ENCODE data around the gene KLF13.

KLF13 gene

GRCh38 chr15:31376511-31376910, 49.9 kb downstream of the KLF13 start:
- no peaks in the 10 kb centered on the region for H3K27me3 Mint-ChIP-seq
- DNase-seq (no peak), ATAC-seq (replicated peaks) (no peak)
- H3K4me3 Mint-ChIP-seq, result no peak overlapping the region
- H3K36me3 Mint-ChIP-seq (ENCODE audit: insufficient read depth), result peaks cover 100% of the 10 kb centered on the region
- H3K4me1 Mint-ChIP-seq (ENCODE audit: low read depth in 2 of 2), result peaks cover 40 to 45% of the 10 kb centered on the region in 2 donors
- peak overlapping the region in 1 of 2 donors; percentile 99 for H3K27ac Mint-ChIP-seq
- no peaks in the 10 kb centered on the region for H3K9me3 Mint-ChIP-seq

GRCh38 chr15:31377030-31377429, 50.4 kb downstream of the KLF13 start:
- peaks cover 100% of the 10 kb centered on the region for H3K36me3 Mint-ChIP-seq (ENCODE audit: insufficient read depth)
- peak overlapping the region; percentile 87 to 99 for H3K27ac Mint-ChIP-seq
- DNase-seq, result no peak
- H3K9me3 Mint-ChIP-seq, result no peaks in the 10 kb centered on the region
- H3K4me3 Mint-ChIP-seq, result no peak overlapping the region
- no peak for ATAC-seq (replicated peaks)
- peaks cover 42 to 50% of the 10 kb centered on the region in 2 donors for H3K4me1 Mint-ChIP-seq (ENCODE audit: low read depth in 2 of 2)
- H3K27me3 Mint-ChIP-seq, result no peaks in the 10 kb centered on the region

- peaks cover 42 to 52% of the 10 kb centered on the region in 2 donors for H3K4me1 Mint-ChIP-seq (ENCODE audit: low read depth in 2 of 2)
- H3K9me3 Mint-ChIP-seq, result no peaks in the 10 kb centered on the region
- H3K4me3 Mint-ChIP-seq, result peak overlapping the region; percentile 62 to 68
- no peaks in the 10 kb centered on the region for H3K27me3 Mint-ChIP-seq
- H3K27ac Mint-ChIP-seq, result peak overlapping the region; percentile 87 to 99
- no peak for DNase-seq
- peaks cover 98% of the 10 kb centered on the region for H3K36me3 Mint-ChIP-seq (ENCODE audit: insufficient read depth)
- ATAC-seq (replicated peaks), result peak; percentile 29
These were observed 51.8 kb downstream of the KLF13 start for GRCh38 chr15:31378363-31378903.

GRCh38 chr15:31379042-31379441, 52.4 kb downstream of the KLF13 start:
- Mint-ChIP-seq H3K9me3 (no peaks in the 10 kb centered on the region), H3K27me3 (no peaks in the 10 kb centered on the region), H3K4me1 (ENCODE audit: low read depth in 2 of 2) (peaks cover 42 to 48% of the 10 kb centered on the region in 2 donors), H3K27ac (peak overlapping the region; percentile 87 to 99), H3K36me3 (ENCODE audit: insufficient read depth) (peaks cover 94% of the 10 kb centered on the region), H3K4me3 (peak overlapping the region; percentile 62 to 68)
- DNase-seq, result no peak
- ATAC-seq (replicated peaks), result peak; percentile 48

- Mint-ChIP-seq H3K36me3 (ENCODE audit: insufficient read depth) (peaks cover 89% of the 10 kb centered on the region), H3K4me1 (ENCODE audit: low read depth in 2 of 2) (peaks cover 43 to 44% of the 10 kb centered on the region in 2 donors), H3K27ac (peak overlapping the region; percentile 87 to 99)
These were observed 52.9 kb downstream of the KLF13 start for GRCh38 chr15:31379577-31379976.

GRCh38 chr15:31381801-31382712, 55.4 kb downstream of the KLF13 start:
- H3K27me3 Mint-ChIP-seq, result no peaks in the 10 kb centered on the region
- DNase-seq, result no peak
- peaks cover 56 to 57% of the 10 kb centered on the region in 2 donors for H3K4me1 Mint-ChIP-seq (ENCODE audit: low read depth in 2 of 2)
- peak overlapping the region; percentile 53 to 60 for H3K27ac Mint-ChIP-seq
- peak overlapping the region in 1 of 2 donors; percentile 21 for H3K4me3 Mint-ChIP-seq
- H3K36me3 Mint-ChIP-seq (ENCODE audit: insufficient read depth), result peaks cover 69% of the 10 kb centered on the region
- ATAC-seq (replicated peaks), result no peak
- H3K9me3 Mint-ChIP-seq, result no peaks in the 10 kb centered on the region

More at GRCh38 chr15:31379577-31379976, 52.9 kb downstream of the KLF13 start:
- Mint-ChIP-seq H3K4me3 (peak overlapping the region in 1 of 2 donors; percentile 23), H3K9me3 (no peaks in the 10 kb centered on the region), H3K27me3 (no peaks in the 10 kb centered on the region)
- ATAC-seq (replicated peaks) (no peak), DNase-seq (no peak)

- H3K27me3 Mint-ChIP-seq, result no peaks in the 10 kb centered on the region
- ATAC-seq (replicated peaks) (no peak), DNase-seq (no peak)
- peaks cover 67% of the 10 kb centered on the region for H3K36me3 Mint-ChIP-seq (ENCODE audit: insufficient read depth)
- no peaks in the 10 kb centered on the region for H3K9me3 Mint-ChIP-seq
- peak overlapping the region; percentile 49 to 53 for H3K27ac Mint-ChIP-seq
- peaks cover 59 to 60% of the 10 kb centered on the region in 2 donors for H3K4me1 Mint-ChIP-seq (ENCODE audit: low read depth in 2 of 2)
- no peak overlapping the region for H3K4me3 Mint-ChIP-seq
These were observed 56.0 kb downstream of the KLF13 start for GRCh38 chr15:31382713-31383045.

- Mint-ChIP-seq H3K36me3 (ENCODE audit: insufficient read depth) (peaks cover 66% of the 10 kb centered on the region), H3K9me3 (no peaks in the 10 kb centered on the region), H3K4me1 (ENCODE audit: low read depth in 2 of 2) (peaks cover 59 to 63% of the 10 kb centered on the region in 2 donors), H3K27ac (peak overlapping the region; percentile 49 to 53), H3K27me3 (no peaks in the 10 kb centered on the region), H3K4me3 (no peak overlapping the region)
- DNase-seq, result no peak
- ATAC-seq (replicated peaks), result no peak
These were observed 56.5 kb downstream of the KLF13 start for GRCh38 chr15:31383139-31383538.

GRCh38 chr15:31384568-31384967, 57.9 kb downstream of the KLF13 start:
- Mint-ChIP-seq H3K9me3 (no peaks in the 10 kb centered on the region), H3K27me3 (no peaks in the 10 kb centered on the region), H3K4me3 (no peak overlapping the region), H3K27ac (peak overlapping the region in 1 of 2 donors; percentile 44), H3K4me1 (ENCODE audit: low read depth in 2 of 2) (peaks cover 55 to 61% of the 10 kb centered on the region in 2 donors), H3K36me3 (ENCODE audit: insufficient read depth) (peaks cover 56% of the 10 kb centered on the region)
- DNase-seq (no peak), ATAC-seq (replicated peaks) (no peak)

- Mint-ChIP-seq H3K4me3 (peak overlapping the region; percentile 91 to 95), H3K27ac (peak overlapping the region; percentile 78 to 97), H3K36me3 (ENCODE audit: insufficient read depth) (peaks cover 47% of the 10 kb centered on the region), H3K27me3 (no peaks in the 10 kb centered on the region), H3K9me3 (no peaks in the 10 kb centered on the region), H3K4me1 (ENCODE audit: low read depth in 2 of 2) (peaks cover 60 to 67% of the 10 kb centered on the region in 2 donors)
- DNase-seq, result no peak
- peak; percentile 9 for ATAC-seq (replicated peaks)
These were observed 59.1 kb downstream of the KLF13 start for GRCh38 chr15:31385736-31386135.

- peaks cover 60% of the 10 kb centered on the region in 2 donors for H3K4me1 Mint-ChIP-seq (ENCODE audit: low read depth in 2 of 2)
- H3K27ac Mint-ChIP-seq, result peak overlapping the region; percentile 78 to 97
- no peaks in the 10 kb centered on the region for H3K27me3 Mint-ChIP-seq
- H3K4me3 Mint-ChIP-seq, result peak overlapping the region; percentile 91 to 95
- DNase-seq, result no peak
- H3K9me3 Mint-ChIP-seq, result no peaks in the 10 kb centered on the region
- H3K36me3 Mint-ChIP-seq (ENCODE audit: insufficient read depth), result peaks cover 36% of the 10 kb centered on the region
- ATAC-seq (replicated peaks), result peak; percentile 55
These were observed 60.5 kb downstream of the KLF13 start for GRCh38 chr15:31387092-31387478.

- Mint-ChIP-seq H3K27ac (peak overlapping the region; percentile 96 to 97), H3K27me3 (no peaks in the 10 kb centered on the region), H3K4me3 (peak overlapping the region; percentile 91 to 95), H3K36me3 (ENCODE audit: insufficient read depth) (peaks cover 36% of the 10 kb centered on the region), H3K9me3 (no peaks in the 10 kb centered on the region), H3K4me1 (ENCODE audit: low read depth in 2 of 2) (peaks cover 59 to 61% of the 10 kb centered on the region in 2 donors)
- peak; percentile 47 to 54 (median 54) for DNase-seq
- ATAC-seq (replicated peaks), result peak; percentile 69
These were observed 61.0 kb downstream of the KLF13 start for GRCh38 chr15:31387479-31388118.

- H3K27ac Mint-ChIP-seq, result peak overlapping the region; percentile 96
- ATAC-seq (replicated peaks), result no peak
- H3K9me3 Mint-ChIP-seq, result no peaks in the 10 kb centered on the region
- H3K4me3 Mint-ChIP-seq, result peak overlapping the region; percentile 91 to 95
- no peak for DNase-seq
- peaks cover 32% of the 10 kb centered on the region for H3K36me3 Mint-ChIP-seq (ENCODE audit: insufficient read depth)
- H3K27me3 Mint-ChIP-seq, result no peaks in the 10 kb centered on the region
- H3K4me1 Mint-ChIP-seq (ENCODE audit: low read depth in 2 of 2), result peaks cover 59 to 71% of the 10 kb centered on the region in 2 donors
These were observed 62.9 kb downstream of the KLF13 start for GRCh38 chr15:31389576-31389975.

Measured in effector memory CD8-positive, alpha-beta T cell (primary cell).